HEK293 (cell line): ENCODE measurements around the gene SPHK1.
A peak's percentile ranks its signal among the peaks of the same experiment; 100 is the strongest.

Experiments
- KLF1 ChIP-seq: fragments of 450-650 bp; formaldehyde crosslinking; IDR thresholded peaks from 2 replicates; pipeline ENCODE4 v1.5.1; 2016; ENCODE audit warnings: missing biosample characterization, missing genetic modification characterization
- KLF16 ChIP-seq: fragments of 450-650 bp; formaldehyde crosslinking; IDR thresholded peaks from 2 replicates; pipeline ENCODE4 v1.5.1; 2017; ENCODE audit warnings: missing biosample characterization, missing genetic modification characterization
- KLF7 ChIP-seq: fragments of 450-650 bp; formaldehyde crosslinking; IDR thresholded peaks from 2 replicates; pipeline ENCODE4 v1.5.1; 2016; ENCODE audit warnings: missing biosample characterization, missing genetic modification characterization, borderline replicate concordance
- OSR2 ChIP-seq: fragments of 450-650 bp; formaldehyde crosslinking; IDR thresholded peaks from 2 replicates; pipeline ENCODE4 v1.5.1; 2016; ENCODE audit warnings: missing biosample characterization, missing genetic modification characterization
- TCF7L2 ChIP-seq: IDR thresholded peaks from 2 replicates; pipeline ENCODE4 v1.6.1; 2011; ENCODE audit warnings: low read depth, mild to moderate bottlenecking, inconsistent platforms, low read length, moderate library complexity, borderline replicate concordance
- ZBTB44 ChIP-seq: fragments of 450-650 bp; IDR thresholded peaks from 2 replicates; pipeline ENCODE4 v1.5.1; 2018; ENCODE audit warnings: missing biosample characterization, mild to moderate bottlenecking, missing genetic modification characterization
- ZBTB48 ChIP-seq: fragments of 450-650 bp; formaldehyde crosslinking; IDR thresholded peaks from 2 replicates; pipeline ENCODE4 v1.5.1; 2016; ENCODE audit warnings: missing biosample characterization, missing genetic modification characterization
- ZEB2 ChIP-seq: fragments of 450-650 bp; formaldehyde crosslinking; IDR thresholded peaks from 2 replicates; pipeline ENCODE4 v1.5.1; 2016; ENCODE audit warnings: missing biosample characterization, missing genetic modification characterization
- ZFP41 ChIP-seq: fragments of 450-650 bp; formaldehyde crosslinking; IDR thresholded peaks from 2 replicates; pipeline ENCODE4 v1.5.1; 2016; ENCODE audit warnings: missing biosample characterization, missing genetic modification characterization, borderline replicate concordance
- ZIC2 ChIP-seq: fragments of 450-650 bp; formaldehyde crosslinking; IDR thresholded peaks from 2 replicates; pipeline ENCODE4 v1.5.1; 2016; ENCODE audit warnings: missing biosample characterization, missing genetic modification characterization
- ZNF138 ChIP-seq: fragments of 450-650 bp; formaldehyde crosslinking; IDR thresholded peaks from 2 replicates; pipeline ENCODE4 v1.5.1; 2016; ENCODE audit warnings: missing biosample characterization, missing genetic modification characterization, borderline replicate concordance
- ZNF157 ChIP-seq: fragments of 450-650 bp; formaldehyde crosslinking; IDR thresholded peaks from 2 replicates; pipeline ENCODE4 v1.5.1; 2016; ENCODE audit warnings: missing biosample characterization, missing genetic modification characterization
- ZNF175 ChIP-seq: fragments of 450-650 bp; formaldehyde crosslinking; IDR thresholded peaks from 2 replicates; pipeline ENCODE4 v1.5.1; 2016; ENCODE audit warnings: missing biosample characterization, missing genetic modification characterization
- ZNF211 ChIP-seq: fragments of 450-650 bp; formaldehyde crosslinking; IDR thresholded peaks from 2 replicates; pipeline ENCODE4 v1.5.1; 2016; ENCODE audit warnings: low read depth, missing biosample characterization, missing genetic modification characterization
- ZNF23 ChIP-seq: fragments of 450-650 bp; formaldehyde crosslinking; IDR thresholded peaks from 2 replicates; pipeline ENCODE4 v1.5.1; 2016; ENCODE audit warnings: missing biosample characterization, missing genetic modification characterization, borderline replicate concordance
- ZNF311 ChIP-seq: fragments of 450-650 bp; formaldehyde crosslinking; IDR thresholded peaks from 2 replicates; pipeline ENCODE4 v1.5.1; 2017; ENCODE audit warnings: missing biosample characterization, missing genetic modification characterization, borderline replicate concordance
- ZNF404 ChIP-seq: fragments of 450-650 bp; formaldehyde crosslinking; IDR thresholded peaks from 2 replicates; pipeline ENCODE4 v1.5.1; 2017; ENCODE audit warnings: missing biosample characterization, missing genetic modification characterization
- ZNF501 ChIP-seq: fragments of 450-650 bp; formaldehyde crosslinking; IDR thresholded peaks from 2 replicates; pipeline ENCODE4 v1.5.1; 2016; ENCODE audit warnings: missing biosample characterization, missing genetic modification characterization
- ZNF521 ChIP-seq: fragments of 450-650 bp; formaldehyde crosslinking; IDR thresholded peaks from 2 replicates; pipeline ENCODE4 v1.5.1; 2017; ENCODE audit warnings: missing biosample characterization, mild to moderate bottlenecking, missing genetic modification characterization
- ZNF530 ChIP-seq: fragments of 450-650 bp; formaldehyde crosslinking; IDR thresholded peaks from 2 replicates; pipeline ENCODE4 v1.5.1; 2016; ENCODE audit warnings: low read depth, missing biosample characterization, missing genetic modification characterization
- ZNF548 ChIP-seq: fragments of 450-650 bp; formaldehyde crosslinking; IDR thresholded peaks from 2 replicates; pipeline ENCODE4 v1.5.1; 2016; ENCODE audit warnings: missing biosample characterization, missing genetic modification characterization
- ZNF560 ChIP-seq: fragments of 450-650 bp; formaldehyde crosslinking; IDR thresholded peaks from 2 replicates; pipeline ENCODE4 v1.5.1; 2017; ENCODE audit warnings: missing biosample characterization, missing genetic modification characterization, borderline replicate concordance
- ZNF561 ChIP-seq: fragments of 450-650 bp; IDR thresholded peaks from 2 replicates; pipeline ENCODE4 v1.5.1; 2018; ENCODE audit warnings: missing biosample characterization, missing genetic modification characterization, borderline replicate concordance
- ZNF585B ChIP-seq: fragments of 450-650 bp; formaldehyde crosslinking; IDR thresholded peaks from 2 replicates; pipeline ENCODE4 v1.5.1; 2016; ENCODE audit warnings: missing biosample characterization, missing genetic modification characterization
- ZNF621 ChIP-seq: fragments of 450-650 bp; formaldehyde crosslinking; IDR thresholded peaks from 2 replicates; pipeline ENCODE4 v1.5.1; 2017; ENCODE audit warnings: missing biosample characterization, missing genetic modification characterization
- ZNF654 ChIP-seq: fragments of 450-650 bp; formaldehyde crosslinking; IDR thresholded peaks from 2 replicates; pipeline ENCODE4 v1.5.1; 2016; ENCODE audit warnings: low read depth, missing biosample characterization, missing genetic modification characterization
- ZNF660 ChIP-seq: fragments of 450-650 bp; IDR thresholded peaks from 2 replicates; pipeline ENCODE4 v1.5.1; 2018; ENCODE audit warnings: missing biosample characterization, mild to moderate bottlenecking, missing genetic modification characterization
- ZNF776 ChIP-seq: fragments of 450-650 bp; formaldehyde crosslinking; IDR thresholded peaks from 2 replicates; pipeline ENCODE4 v1.5.0; 2017; ENCODE audit warnings: missing biosample characterization, missing genetic modification characterization, borderline replicate concordance
- ZSCAN16 ChIP-seq: fragments of 450-650 bp; formaldehyde crosslinking; IDR thresholded peaks from 2 replicates; pipeline ENCODE4 v1.5.1; 2016; ENCODE audit warnings: missing biosample characterization, missing genetic modification characterization
- TF ChIP-seq, protein P1 (sequence below): fragments of 450-650 bp; formaldehyde crosslinking; IDR thresholded peaks from 2 replicates; pipeline ENCODE4 v1.5.1; 2016; ENCODE audit warnings: missing biosample characterization, missing genetic modification characterization, borderline replicate concordance

The SPHK1 gene

GRCh38 chr17:76385892-76386786, 1.7 kb downstream of the SPHK1 start (continued):
- TF ChIP-seq ZNF501 (peak; percentile 48; the same call in 1 of the 2 replicates), ZBTB44 (peak; percentile 70; the same call in 1 of the 2 replicates), ZNF621 (tag by site-specific recombination) (no peak), KLF1 (tag by site-specific recombination) (peak; percentile 80), ZIC2 (tag by site-specific recombination) (0 out of 2 replicates have a peak, but pooled peaks have one; percentile 74), ZNF585B (tag by site-specific recombination) (no peak; the same call in 1 of the 2 replicates), ZNF521 (tag by site-specific recombination) (no peak), ZNF157 (tag by site-specific recombination) (0 out of 2 replicates have a peak, but pooled peaks have one; percentile 8), ZBTB48 (peak; percentile 29; the same call in 1 of the 2 replicates), ZNF560 (tag by site-specific recombination) (no peak), ZFP41 (tag by site-specific recombination) (no peak), ZNF654 (no peak), OSR2 (tag by site-specific recombination) (no peak; the same call in 1 of the 2 replicates), TCF7L2 (no peak), ZNF211 (tag by site-specific recombination) (no peak), KLF7 (tag by site-specific recombination) (0 out of 2 replicates have a peak, but pooled peaks have one; percentile 56), ZNF660 (peak; percentile 81), ZNF311 (tag by site-specific recombination) (no peak), ZNF530 (tag by site-specific recombination) (no peak), ZNF175 (no peak), ZSCAN16 (no peak), KLF16 (tag by site-specific recombination) (peak; percentile 67; the same call in 1 of the 2 replicates), ZNF561 (tag by site-specific recombination) (peak; percentile 84), ZEB2 (peak; percentile 84; the same call in 1 of the 2 replicates), ZNF404 (tag by site-specific recombination) (no peak), ZNF23 (tag by site-specific recombination) (no peak), ZNF548 (tag by site-specific recombination) (no peak), ZNF138 (tag by site-specific recombination) (no peak), ZNF776 (no peak)
- TF ChIP-seq, protein P1, sequence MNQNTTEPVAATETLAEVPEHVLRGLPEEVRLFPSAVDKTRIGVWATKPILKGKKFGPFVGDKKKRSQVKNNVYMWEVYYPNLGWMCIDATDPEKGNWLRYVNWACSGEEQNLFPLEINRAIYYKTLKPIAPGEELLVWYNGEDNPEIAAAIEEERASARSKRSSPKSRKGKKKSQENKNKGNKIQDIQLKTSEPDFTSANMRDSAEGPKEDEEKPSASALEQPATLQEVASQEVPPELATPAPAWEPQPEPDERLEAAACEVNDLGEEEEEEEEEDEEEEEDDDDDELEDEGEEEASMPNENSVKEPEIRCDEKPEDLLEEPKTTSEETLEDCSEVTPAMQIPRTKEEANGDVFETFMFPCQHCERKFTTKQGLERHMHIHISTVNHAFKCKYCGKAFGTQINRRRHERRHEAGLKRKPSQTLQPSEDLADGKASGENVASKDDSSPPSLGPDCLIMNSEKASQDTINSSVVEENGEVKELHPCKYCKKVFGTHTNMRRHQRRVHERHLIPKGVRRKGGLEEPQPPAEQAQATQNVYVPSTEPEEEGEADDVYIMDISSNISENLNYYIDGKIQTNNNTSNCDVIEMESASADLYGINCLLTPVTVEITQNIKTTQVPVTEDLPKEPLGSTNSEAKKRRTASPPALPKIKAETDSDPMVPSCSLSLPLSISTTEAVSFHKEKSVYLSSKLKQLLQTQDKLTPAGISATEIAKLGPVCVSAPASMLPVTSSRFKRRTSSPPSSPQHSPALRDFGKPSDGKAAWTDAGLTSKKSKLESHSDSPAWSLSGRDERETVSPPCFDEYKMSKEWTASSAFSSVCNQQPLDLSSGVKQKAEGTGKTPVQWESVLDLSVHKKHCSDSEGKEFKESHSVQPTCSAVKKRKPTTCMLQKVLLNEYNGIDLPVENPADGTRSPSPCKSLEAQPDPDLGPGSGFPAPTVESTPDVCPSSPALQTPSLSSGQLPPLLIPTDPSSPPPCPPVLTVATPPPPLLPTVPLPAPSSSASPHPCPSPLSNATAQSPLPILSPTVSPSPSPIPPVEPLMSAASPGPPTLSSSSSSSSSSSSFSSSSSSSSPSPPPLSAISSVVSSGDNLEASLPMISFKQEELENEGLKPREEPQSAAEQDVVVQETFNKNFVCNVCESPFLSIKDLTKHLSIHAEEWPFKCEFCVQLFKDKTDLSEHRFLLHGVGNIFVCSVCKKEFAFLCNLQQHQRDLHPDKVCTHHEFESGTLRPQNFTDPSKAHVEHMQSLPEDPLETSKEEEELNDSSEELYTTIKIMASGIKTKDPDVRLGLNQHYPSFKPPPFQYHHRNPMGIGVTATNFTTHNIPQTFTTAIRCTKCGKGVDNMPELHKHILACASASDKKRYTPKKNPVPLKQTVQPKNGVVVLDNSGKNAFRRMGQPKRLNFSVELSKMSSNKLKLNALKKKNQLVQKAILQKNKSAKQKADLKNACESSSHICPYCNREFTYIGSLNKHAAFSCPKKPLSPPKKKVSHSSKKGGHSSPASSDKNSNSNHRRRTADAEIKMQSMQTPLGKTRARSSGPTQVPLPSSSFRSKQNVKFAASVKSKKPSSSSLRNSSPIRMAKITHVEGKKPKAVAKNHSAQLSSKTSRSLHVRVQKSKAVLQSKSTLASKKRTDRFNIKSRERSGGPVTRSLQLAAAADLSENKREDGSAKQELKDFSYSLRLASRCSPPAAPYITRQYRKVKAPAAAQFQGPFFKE (tag by site-specific recombination), result no peak
